Measurements from ENCODE around the gene IFNAR1. TPM values are rescaled to one million over a fixed set of nuclear protein-coding genes. Genes with fewer than 3 reads are reported as not detected.

The IFNAR1 gene
- total and polyA plus RNA-seq, 2 of the 8 experiments (the other 6 are each of a cell fraction or from before 2014, with no cell fraction given), result 3.1 to 17.1 TPM

DNA sequence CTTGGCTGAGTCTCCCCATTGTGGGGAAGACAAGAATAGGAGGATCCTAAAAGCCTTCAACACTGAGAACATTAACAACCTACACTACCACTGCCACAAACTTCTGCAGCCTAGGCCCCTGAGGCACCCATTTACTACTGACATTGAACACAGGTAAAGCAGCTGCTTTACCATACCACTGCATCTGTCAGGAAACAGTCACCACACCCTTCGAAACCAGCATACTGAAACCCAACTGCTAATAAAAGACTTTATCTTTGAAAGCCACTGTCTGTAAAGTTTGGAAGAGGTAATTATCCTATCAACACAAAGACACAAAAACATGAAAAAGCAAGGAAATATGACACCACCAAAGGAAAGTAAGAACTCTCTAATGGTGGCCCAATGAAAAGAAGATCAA, 7.4 kb downstream of the IFNAR1 start:
- no peak overlapping the region for H3K4me3 ChIP-seq (ENCODE audit: extremely low read depth in 1 of 4, insufficient read depth in 2 of 4, low read depth in 3 of 4, low read length in 4 of 4)
- H3K4me2 ChIP-seq (ENCODE audit: insufficient read depth in 1 of 2, low read depth in 2 of 2, low read length in 2 of 2), result no peak overlapping the region
- no peak overlapping the region for H3K14ac ChIP-seq (ENCODE audit: insufficient read length)
- no peaks in the 10 kb centered on the region for H3K4me1 ChIP-seq (replicated peaks in 1 of 4; ENCODE audit: control insufficient read depth in 3 of 4, insufficient read depth in 4 of 4, low read length in 3 of 4)
- no peak overlapping the region for H2AFZ ChIP-seq (ENCODE audit: low read length)
- H2AK5ac ChIP-seq (ENCODE audit: low read depth, low read length), result no peak overlapping the region
- no peaks in the 10 kb centered on the region; a peak in 1 of 4 replicates for H3K9me3 ChIP-seq (ENCODE audit: insufficient read depth in 2 of 2, low read depth in 1 of 2, low read length in 1 of 2)
- no peak overlapping the region for H2BK12ac ChIP-seq (ENCODE audit: low read depth, low read length)
- TF ChIP-seq JUND (IDR thresholded peaks at IDR 0.05; ENCODE audit: low read length) (no peak), POLR2AphosphoS5 (IDR thresholded peaks at IDR 0.05; ENCODE audit: low read depth, low read length) (no peak), CBX8 (IDR thresholded peaks at IDR 0.05; ENCODE audit: borderline replicate concordance, low read depth, low read length) (no peak), CEBPB (IDR thresholded peaks at IDR 0.05; ENCODE audit: low read depth, low read length) (no peak), POLR2A (IDR thresholded peaks at IDR 0.05; ENCODE audit: control extremely low read depth in 1 of 2, low read depth in 2 of 2, low read length in 2 of 2) (no peak)
- TF ChIP-seq, protein P1, sequence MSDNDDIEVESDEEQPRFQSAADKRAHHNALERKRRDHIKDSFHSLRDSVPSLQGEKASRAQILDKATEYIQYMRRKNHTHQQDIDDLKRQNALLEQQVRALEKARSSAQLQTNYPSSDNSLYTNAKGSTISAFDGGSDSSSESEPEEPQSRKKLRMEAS (IDR thresholded peaks at IDR 0.05), result no peak
- TF ChIP-seq, protein P2, sequence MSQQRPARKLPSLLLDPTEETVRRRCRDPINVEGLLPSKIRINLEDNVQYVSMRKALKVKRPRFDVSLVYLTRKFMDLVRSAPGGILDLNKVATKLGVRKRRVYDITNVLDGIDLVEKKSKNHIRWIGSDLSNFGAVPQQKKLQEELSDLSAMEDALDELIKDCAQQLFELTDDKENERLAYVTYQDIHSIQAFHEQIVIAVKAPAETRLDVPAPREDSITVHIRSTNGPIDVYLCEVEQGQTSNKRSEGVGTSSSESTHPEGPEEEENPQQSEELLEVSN (IDR thresholded peaks at IDR 0.05), result no peak
- FAIRE-seq, result no peak
- no peak overlapping the region for H2BK120ac ChIP-seq (replicated peaks; ENCODE audit: low read depth, low read length)
- H4K91ac ChIP-seq (replicated peaks; ENCODE audit: insufficient read length, low read length), result no peak overlapping the region
- H3K9ac ChIP-seq (replicated peaks in 1 of 4; ENCODE audit: extremely low read depth in 1 of 4, low read depth in 3 of 4, low read length in 3 of 4), result no peak overlapping the region
- peaks cover 8% of the 10 kb centered on the region for H3K79me1 ChIP-seq (ENCODE audit: low read depth, low read length)
- POLR2A ChIA-PET (ENCODE audit: partially characterized antibody), result interaction anchor here (0.9 to 1.0 kb wide), 2 partner anchors 16 to 30 kb away, joined by 3 read pairs; no protein-coding TSS in a partner anchor
- no peak overlapping the region for H4K5ac ChIP-seq (ENCODE audit: insufficient read length, low read depth, low read length)
- no peak overlapping the region for H3K56ac ChIP-seq (replicated peaks; ENCODE audit: insufficient read length, low read depth, low read length)
- H3K36me3 ChIP-seq (ENCODE audit: control insufficient read depth in 2 of 4, insufficient read depth in 4 of 4, low read length in 3 of 4), result peaks cover 0 to 4% (median 1%) of the 10 kb centered on the region in 4 experiments; a peak in 4 of 8 replicates
- CTCF ChIA-PET (ENCODE audit: partially characterized antibody), result interaction anchor here (0.9 to 3.7 kb wide), 7 partner anchors 14 to 338 kb away, joined by 3 to 17 read pairs (median 4); no protein-coding TSS in a partner anchor
- H3K18ac ChIP-seq (ENCODE audit: extremely low read depth, low read length), result no peak overlapping the region
- H3K4ac ChIP-seq (replicated peaks; ENCODE audit: insufficient read length, low read depth, low read length), result no peak overlapping the region
- H3K23ac ChIP-seq (ENCODE audit: insufficient read length), result no peak overlapping the region
- no peak overlapping the region for H2BK5ac ChIP-seq (ENCODE audit: low read depth, low read length)
- no peak overlapping the region for H2BK15ac ChIP-seq (ENCODE audit: low read length)
- no peak overlapping the region for H2BK20ac ChIP-seq (ENCODE audit: low read length)
- no peaks in the 10 kb centered on the region for H3K27me3 ChIP-seq (replicated peaks in 1 of 4; ENCODE audit: control insufficient read depth in 3 of 4, extremely low read depth in 1 of 4, insufficient read depth in 3 of 4, low read length in 3 of 4)
- no peaks in the 10 kb centered on the region for H3K23me2 ChIP-seq (ENCODE audit: low read depth, low read length)
- peaks cover 0 to 8% of the 10 kb centered on the region in 2 experiments for H4K20me1 ChIP-seq (replicated peaks in 1 of 2; ENCODE audit: control insufficient read depth in 1 of 2, insufficient read depth in 2 of 2, low read length in 2 of 2)
- no peak overlapping the region for H3K27ac ChIP-seq (ENCODE audit: low read depth, low read length)
- 92% methylated on average over 1 of the region's 1 CpG; no CpG with 5 or more reads in 1 of the 2 experiments for WGBS, 2 experiments (ENCODE audit: extremely low coverage in 1 of 2, insufficient coverage in 1 of 2, insufficient read length in 1 of 2, insufficient replicate concordance in 2 of 2, low coverage in 1 of 2, low lambda C conversion rate in 2 of 2, missing lambda C conversion rate in 1 of 2)
- H3K79me2 ChIP-seq (ENCODE audit: control insufficient read depth in 1 of 2, insufficient read depth in 2 of 2, low read length in 2 of 2), result peaks cover 6 to 38% of the 10 kb centered on the region in 2 experiments; a peak in 3 of 4 replicates
- no peak for DNase-seq (ENCODE audit: low read depth in 1 of 2, low spot score in 2 of 2)
- no peak overlapping the region for H4K8ac ChIP-seq (ENCODE audit: extremely low read depth, insufficient read depth, low read length)
